ENCODE results near the gene ZNF219.

ZNF219 gene

DNA sequence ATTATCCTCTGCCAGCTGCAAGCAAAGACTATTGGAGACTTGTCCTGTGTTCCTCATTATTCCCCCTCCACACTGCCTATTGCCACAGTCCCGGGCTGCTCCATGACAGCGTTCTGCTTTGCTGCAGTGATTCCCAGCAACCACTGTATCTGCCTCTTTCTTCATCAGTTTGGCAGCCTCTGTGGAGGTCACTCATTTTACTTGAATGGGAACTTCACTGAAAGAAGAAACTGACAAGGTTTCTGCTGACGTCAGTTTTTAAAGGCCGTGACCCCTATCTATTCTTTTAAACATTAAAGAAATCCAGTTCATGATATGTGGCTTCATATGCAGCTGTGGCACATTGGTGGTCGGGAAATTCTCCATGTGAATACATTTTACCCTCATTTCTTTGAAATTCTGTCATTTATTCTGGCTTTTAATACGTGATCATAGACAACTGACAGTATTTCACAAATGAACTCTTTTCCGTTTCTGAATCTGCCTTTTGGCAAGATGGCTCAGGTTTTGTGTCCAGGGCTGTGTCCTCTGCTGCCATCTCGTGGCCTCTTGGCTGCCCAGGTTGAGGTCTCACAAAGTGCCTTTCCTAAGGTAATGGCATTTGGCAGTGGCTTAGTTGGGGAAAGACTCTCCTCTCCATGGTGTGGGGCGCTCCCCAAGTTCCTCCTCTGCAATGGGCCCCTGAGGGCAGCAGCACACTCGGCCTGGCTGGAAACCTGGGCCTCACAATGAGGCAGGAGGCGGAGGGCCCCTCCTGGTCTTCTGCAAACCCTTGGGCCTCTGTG lies 8.2 kb upstream of the ZNF219 start:
- DNase-seq (ENCODE audit: low read depth): no peak
- TF ChIP-seq CTCF (IDR thresholded peaks at IDR 0.05; ENCODE audit: low read depth, low read length, missing control alignments): peak; percentile 90
- no peak overlapping the region for H3K4me3 ChIP-seq (ENCODE audit: low read depth, low read length)

- TF ChIP-seq CTCF (IDR thresholded peaks at IDR 0.05; ENCODE audit: low read depth, low read length, missing control alignments): no peak
- no peak for DNase-seq (ENCODE audit: low read depth)
- H3K4me3 ChIP-seq (ENCODE audit: low read depth, low read length): no peak overlapping the region
Observed at GRCh38 chr14:21106176-21106497, 7.7 kb upstream of the ZNF219 start.

- H3K4me3 ChIP-seq (ENCODE audit: low read depth, low read length): peak overlapping the region; percentile 79; the same call in 1 of the 2 replicates
- no peak for TF ChIP-seq CTCF (IDR thresholded peaks at IDR 0.05; ENCODE audit: low read depth, low read length, missing control alignments)
- no peak for DNase-seq (ENCODE audit: low read depth)
Observed at GRCh38 chr14:21105095-21105494, 6.6 kb upstream of the ZNF219 start.

DNA sequence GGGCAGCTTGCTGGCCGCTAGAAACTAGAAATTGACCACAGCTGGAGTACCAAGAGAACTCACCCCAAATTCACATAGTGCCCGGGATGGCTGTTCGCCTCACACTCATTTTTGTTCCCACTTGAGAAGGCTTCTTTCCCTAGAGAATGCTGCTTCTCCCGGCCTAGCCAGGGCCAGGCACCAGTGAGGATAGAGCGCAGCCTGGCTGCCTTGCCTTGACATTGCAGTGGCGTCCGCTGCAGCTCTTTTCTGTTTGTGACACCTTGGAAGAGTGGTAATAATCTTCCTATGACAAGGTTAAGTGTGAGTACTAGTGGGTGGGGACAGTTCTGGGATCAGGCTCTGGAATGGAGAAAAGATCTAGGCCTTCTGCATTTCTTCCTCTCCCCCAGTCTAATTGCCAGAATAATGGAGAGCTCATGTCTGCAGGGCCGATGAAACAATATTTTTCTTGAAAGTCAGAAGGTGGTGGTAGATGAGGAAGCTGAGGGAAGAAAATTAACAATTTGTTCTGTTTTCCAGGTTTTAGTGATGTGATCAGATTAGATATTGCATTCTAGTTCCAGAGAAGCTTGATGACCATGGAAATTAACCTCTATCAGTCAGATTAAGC lies 6.1 kb upstream of the ZNF219 start:
- H3K4me3 ChIP-seq (ENCODE audit: low read depth, low read length): peak overlapping the region; percentile 79
- DNase-seq (ENCODE audit: low read depth): no peak
- peak; percentile 96 for TF ChIP-seq CTCF (IDR thresholded peaks at IDR 0.05; ENCODE audit: low read depth, low read length, missing control alignments)

DNA sequence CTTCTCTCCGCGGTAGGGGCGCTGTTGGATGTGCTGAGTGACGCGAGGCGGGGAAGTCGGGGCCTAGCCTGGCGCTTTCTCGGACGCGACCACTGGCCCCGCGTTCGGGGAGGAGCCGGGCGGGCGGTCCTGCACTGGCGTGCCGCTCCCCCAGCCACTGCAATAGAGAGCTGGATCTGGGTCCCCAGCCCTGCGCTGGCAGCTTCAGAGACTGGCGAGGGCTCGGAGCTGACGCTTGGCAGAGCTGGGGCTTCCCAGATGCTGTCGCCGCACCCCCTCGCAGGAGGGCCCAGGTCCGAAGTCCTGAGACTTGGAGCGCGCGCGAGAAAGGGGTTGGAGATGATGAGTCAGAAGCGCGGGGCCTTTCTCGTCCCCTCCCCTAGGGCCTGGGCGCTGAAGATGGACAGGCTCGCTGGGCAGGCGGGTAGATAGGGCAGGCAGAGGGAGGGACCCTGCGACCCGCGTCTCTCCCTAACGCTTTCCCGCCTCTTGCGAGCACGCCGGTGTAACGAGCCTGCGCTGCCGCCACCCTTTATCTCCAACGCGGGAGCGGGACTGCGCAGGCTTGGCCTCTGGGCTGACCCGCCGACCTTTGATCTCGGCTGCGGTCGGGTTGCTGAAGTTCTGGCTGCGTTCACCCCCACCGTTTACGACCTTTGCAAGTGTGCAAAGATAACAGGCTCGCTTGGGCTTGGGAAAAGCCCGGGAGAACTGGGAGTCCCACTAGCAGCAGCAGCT lies 5.4 kb upstream of the ZNF219 start:
- H3K4me3 ChIP-seq (ENCODE audit: low read depth, low read length): peak overlapping the region; percentile 79
- peak; percentile 79 for TF ChIP-seq CTCF (IDR thresholded peaks at IDR 0.05; ENCODE audit: low read depth, low read length, missing control alignments)
- peak; percentile 88 for DNase-seq (ENCODE audit: low read depth)

- H3K4me3 ChIP-seq (ENCODE audit: low read depth, low read length): peak overlapping the region; percentile 79
- no peak for TF ChIP-seq CTCF (IDR thresholded peaks at IDR 0.05; ENCODE audit: low read depth, low read length, missing control alignments)
- DNase-seq (ENCODE audit: low read depth): no peak
Observed at GRCh38 chr14:21103411-21103709, 4.9 kb upstream of the ZNF219 start.

Data from GM12864 (cell line).